ENCODE data around the gene USP48. TPM values are rescaled to one million over a fixed set of nuclear protein-coding genes. Genes with fewer than 3 reads are reported as not detected.
"Not testable (repeated sequence)": the region's sequence is repeated elsewhere in the genome, so short reads cannot be mapped to it uniquely, and the experiment has no call there.

USP48 gene
- total RNA-seq, 1 experiment from 2014 or later = 29.2 TPM

GRCh38 chr1:21700094-21700493 lies 82.9 kb downstream of the USP48 start:
- DNase-seq (ENCODE audit: low read depth) = no peak

DNA sequence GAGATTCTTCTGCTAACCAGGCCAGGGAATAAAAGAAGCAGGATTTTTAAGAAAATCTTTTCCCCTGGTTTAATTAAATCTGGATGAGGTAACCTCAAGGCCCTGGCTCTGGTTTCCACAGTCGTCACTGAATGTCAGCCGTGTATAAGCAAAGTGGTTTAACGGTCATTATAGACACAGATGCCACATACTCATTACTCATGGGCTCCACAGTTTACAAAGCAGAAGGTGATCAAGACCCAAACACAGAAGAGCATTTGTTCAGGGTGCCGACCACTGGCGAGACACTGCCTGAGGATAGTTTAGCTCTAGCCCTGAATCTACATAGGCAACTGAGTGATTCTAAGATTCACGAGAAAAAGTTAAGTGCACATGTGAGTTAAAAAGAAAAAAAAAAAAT lies 86.0 kb downstream of the USP48 start:
- DNase-seq (ENCODE audit: low read depth) = peak; percentile 18

DNA sequence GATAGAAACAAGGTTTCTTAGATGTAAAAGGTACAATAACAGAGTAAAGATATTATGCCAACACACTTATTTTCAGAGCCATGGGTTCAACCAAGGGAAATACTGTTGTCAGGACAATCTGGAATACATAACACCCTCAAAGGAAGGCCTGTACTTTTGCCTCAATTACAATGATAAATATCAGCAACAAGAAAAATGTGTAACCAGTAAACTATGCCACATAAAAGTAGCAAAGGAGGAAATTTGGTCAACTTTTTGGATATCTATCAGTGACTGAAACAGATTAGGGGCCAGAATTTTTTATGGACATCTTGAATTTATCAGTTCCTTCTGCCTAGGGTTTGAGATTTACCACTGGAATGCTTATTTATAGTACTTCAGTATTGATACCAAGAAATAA lies 89.2 kb downstream of the USP48 start:
- no peak for DNase-seq (ENCODE audit: low read depth)

- DNase-seq (ENCODE audit: low read depth) = no peak
Measured at GRCh38 chr1:21691739-21692138, 91.2 kb downstream of the USP48 start.

DNA sequence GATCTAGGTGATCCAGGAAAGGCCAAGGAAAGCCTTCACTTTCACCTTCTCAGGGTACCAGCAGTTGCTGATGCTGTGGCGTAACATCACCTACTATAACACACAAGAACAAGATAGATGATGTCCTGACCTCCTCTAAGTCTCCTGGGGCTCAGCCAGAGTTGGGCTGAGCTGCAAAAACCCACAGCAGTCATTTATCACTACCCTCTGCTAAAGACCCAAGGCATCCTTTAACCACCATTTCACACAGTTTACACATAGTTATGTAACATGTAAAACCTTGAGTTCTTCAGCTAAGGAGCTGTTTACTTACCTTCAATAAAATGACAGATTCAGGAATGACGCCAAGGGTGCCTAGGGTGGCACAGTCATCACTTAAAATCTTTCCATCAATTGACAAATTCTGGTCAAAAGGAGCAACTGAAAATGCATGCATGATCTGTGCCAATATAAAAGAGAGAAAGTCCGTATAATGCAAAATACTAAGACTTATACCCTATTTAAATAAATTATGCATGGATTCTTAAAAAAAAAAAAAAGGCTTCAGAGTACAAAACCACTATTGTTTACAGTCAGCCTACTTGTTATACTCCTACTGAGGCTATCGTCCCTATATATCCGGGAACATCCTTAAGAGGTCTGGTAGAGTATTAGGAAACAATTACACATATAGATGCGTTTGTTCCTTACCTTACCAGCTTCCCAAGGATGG lies 93.1 kb downstream of the USP48 start:
- DNase-seq (ENCODE audit: low read depth) = no peak

DNA sequence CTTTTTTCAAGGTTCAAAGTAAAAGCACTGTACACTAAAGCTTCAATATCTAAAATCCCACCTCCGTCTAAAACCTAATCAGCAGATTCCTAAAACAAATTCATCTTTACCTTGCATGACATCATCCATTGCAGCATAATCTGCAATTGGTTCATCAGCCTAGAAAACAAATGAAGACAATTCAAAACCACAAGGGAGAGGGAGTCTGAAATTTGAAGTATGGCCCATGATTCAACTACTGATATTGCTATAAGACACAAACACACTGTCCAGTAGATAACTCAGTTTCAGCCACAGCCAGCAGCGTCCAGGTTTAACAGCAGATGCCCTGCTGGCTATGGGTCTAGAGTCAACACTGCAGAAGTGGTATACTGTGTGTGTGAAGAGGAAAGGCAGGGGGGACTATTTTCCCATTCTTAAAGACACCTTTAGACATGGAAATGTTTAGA lies 95.8 kb downstream of the USP48 start:
- DNase-seq (ENCODE audit: low read depth) = no peak

- no peak for DNase-seq (ENCODE audit: low read depth)
Measured at GRCh38 chr1:21685946-21686678, 96.8 kb downstream of the USP48 start.

GRCh38 chr1:21681426-21681825 lies 101.5 kb downstream of the USP48 start:
- no peak for DNase-seq (ENCODE audit: low read depth)

DNA sequence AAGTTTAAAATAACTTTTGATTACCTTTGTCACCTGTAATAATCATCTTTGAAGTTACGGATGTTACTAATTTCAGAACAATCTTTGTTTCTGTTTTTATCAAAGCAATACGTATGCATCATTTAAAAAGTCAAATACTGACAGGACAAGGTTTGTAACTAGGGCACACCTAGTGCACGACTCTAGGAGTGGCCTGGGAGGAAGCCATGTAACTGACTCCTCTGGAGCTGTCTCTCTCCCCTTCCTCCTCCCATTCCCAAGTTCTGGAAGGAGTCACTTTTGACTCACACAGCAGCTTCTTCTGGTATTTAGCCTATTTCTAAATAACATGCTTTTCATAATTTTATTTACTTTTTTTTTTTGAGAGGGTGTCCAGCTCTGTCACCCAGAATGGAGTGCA lies 102.0 kb downstream of the USP48 start:
- no peak for DNase-seq (ENCODE audit: low read depth)

DNA sequence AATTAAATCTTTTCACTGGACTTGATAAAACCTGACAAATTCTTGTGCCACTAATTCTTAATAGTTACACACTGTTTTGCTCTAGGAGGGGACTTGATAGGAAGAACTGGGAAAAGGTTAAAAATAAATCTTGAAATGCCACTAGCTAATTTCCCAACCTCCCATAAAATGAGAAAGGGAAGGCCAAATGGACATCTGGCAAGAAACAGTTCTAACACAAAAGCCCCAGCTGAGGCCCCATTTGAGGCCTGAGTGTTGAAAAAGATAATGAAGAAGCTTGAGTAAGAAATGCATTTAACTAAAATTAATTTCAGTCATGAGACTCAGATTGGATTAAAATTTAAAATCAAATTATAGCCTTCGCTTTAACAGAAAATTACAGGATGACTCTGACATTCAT lies 102.6 kb downstream of the USP48 start:
- DNase-seq (ENCODE audit: low read depth) = no peak

DNA sequence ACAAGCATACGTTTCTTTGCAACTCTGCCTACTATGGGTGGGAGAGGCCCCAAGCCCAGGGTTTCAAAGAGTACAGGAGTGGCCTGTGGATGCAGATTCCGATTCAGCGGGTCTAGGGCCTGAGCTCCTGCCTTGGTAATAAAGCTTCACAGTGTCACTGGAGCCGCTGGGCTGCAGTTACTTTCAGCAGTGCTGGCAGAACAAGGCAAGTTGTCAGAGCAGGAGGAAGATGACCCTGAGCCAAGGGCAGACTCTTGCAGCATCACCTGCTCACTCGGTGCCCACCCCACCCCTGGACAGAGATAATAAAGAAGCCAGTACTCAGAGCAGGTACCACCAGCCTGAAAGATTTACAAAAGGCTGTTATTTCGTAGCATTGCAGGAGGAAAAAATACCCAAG lies 105.8 kb downstream of the USP48 start:
- DNase-seq (ENCODE audit: low read depth) = no peak

DNA sequence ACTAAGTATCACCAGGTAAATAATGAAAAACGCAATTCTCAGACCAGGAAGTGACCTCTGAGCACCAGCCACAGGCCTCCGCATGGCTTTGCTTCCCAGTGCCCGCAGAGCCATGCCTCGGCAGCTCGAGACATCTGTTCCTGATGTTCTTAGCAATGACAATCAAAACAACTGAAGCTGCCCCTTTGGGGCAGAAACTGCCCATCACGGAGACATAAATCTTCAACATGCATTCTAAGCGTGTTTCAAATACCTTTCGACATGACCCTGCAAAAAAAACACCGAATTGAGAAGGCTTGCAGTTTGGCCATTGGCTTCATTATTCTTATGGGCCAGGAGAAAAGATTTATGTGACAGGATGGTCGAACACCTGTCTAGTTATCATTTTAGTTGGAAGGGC lies 108.0 kb downstream of the USP48 start:
- DNase-seq (ENCODE audit: low read depth) = no peak

DNA sequence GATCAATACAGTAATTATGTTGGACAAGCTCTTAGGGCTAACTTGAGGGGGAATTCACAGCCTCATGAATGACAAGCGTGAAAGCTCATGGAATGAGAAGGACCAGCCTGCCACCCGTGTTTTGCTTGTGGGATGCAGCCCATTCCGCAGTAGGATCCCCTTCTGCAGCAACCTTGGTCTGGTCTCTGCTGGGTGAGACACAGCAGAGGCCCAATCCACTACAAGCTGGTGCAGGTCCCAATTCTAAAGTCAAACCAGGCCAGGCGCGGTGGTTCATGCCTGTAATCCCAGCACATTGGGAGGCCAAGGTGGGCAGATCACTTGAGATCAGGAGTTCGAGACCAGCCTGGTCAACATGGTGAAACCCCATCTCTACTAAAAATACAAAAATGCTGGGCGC lies 109.1 kb downstream of the USP48 start:
- not testable (repeated sequence) for DNase-seq (ENCODE audit: low read depth)

DNA sequence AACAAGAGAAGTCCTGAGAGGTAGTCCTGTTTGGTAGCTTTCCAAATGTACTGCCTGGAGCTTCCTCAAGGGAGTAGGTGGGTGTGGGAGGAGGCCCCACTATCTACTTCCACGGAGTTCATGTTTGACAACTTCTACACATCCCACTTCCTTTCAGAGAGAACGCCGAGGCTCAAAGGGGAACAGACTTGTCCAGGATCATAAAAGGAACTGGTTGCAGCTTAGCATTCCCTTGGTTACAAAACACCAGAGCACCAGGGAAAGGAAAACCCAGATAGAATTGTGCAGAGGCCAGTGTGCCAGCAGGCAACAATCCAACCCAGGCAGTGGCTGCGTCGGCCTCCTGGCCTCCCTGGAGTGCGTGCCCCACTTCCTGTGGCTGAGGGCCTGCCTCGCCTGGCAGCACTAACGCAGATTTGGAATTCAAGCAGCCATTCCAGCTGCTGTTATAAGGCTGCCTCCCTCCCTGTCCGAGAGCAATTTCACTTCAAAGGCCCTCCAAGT lies 109.6 kb downstream of the USP48 start:
- DNase-seq (ENCODE audit: low read depth) = peak; percentile 73

DNA sequence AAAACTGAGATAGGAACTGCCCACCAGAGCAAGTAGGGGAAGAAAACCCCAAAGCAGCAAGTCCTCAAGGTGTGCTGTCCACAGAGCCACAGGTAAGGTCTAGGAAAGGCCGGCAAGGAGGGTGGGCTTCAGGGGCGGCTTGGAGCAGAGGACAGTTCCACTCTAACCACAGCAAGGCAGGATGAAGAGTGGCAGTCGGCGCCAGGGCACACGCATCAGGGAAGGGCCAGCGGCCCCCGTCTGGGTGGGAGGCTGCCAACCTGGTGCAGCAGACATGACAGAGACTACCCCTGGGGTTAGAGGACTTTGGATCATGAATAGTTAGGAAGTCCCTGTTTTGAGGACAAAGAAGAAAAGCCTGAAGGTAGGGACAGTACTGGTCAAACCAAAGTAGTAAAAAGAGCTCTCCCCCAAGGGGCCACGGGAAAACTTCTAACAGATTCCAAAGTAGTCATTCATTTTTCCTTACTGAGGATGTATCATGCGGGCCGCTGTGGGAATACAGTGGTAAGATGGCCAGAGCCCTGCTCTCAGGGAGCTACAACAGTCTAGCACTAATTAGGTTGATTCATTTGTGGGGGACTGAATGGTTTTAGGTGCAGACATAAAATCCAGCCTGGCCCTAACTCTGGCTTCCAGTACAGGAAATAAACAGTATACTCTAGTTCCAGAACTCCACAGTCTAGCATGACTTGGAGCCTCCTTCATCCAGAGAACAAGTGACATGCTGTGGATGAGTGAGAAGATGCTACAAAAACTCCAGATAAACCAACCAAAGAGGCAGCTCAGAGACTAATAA lies 110.3 kb downstream of the USP48 start:
- no peak for DNase-seq (ENCODE audit: low read depth)

- no peak for DNase-seq (ENCODE audit: low read depth)
Measured at GRCh38 chr1:21671915-21672314, 111.0 kb downstream of the USP48 start.

- no peak for DNase-seq (ENCODE audit: low read depth)
Measured at GRCh38 chr1:21670956-21671902, 111.7 kb downstream of the USP48 start.

GRCh38 chr1:21670059-21670881 lies 112.7 kb downstream of the USP48 start:
- DNase-seq (ENCODE audit: low read depth) = no peak

DNA sequence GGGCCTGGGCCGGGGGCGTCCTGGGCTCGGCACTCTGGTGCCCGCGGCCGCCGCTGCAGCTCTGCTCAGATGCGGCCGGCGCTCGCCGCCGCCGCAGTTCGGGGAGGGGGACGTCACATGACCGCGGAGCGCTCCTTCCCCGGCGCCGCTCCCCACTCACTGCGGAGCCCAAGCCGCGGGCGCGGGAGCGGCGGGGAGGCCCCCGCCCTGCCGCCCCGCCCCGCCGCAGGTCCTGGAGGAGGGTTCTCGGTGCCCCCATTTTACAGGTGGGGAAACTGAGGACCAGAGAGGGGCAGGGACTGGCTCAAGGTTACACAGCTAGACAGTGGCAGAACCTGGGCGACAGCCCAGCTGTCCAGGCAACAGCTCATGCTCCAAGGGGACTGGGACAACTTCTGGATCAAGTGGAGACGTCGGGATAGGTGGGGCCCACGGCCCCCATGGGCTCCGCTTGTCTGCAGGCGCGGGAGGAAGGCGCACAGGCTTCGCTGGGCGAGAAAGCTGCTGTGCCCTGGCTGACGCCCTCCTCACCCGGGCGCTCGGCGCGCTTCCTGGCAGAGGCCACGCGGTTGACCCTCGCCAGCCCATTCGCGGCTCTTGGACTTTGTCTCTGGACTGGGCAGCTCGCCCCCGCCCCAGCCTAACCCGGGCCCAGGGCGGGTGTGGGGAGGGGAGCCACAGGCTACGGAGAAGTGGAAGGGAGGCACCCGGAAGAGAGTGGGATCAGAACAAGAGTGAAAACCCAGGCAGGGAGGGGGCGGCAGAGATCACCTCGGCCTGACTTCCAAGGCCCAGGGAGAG lies 113.5 kb downstream of the USP48 start, which contains the start of gene RAP1GAP:
RAP1GAP (minus strand) TSS at position 100 of the 801 bp plus-strand sequence. CDS start 49,325 bp downstream, outside the sequence.
- no peak for DNase-seq (ENCODE audit: low read depth)
